HG02678 (cell line): ENCODE measurements around the gene NR2E1.

Source experiments
- ATAC-seq: cut with Tn5 transposase; IDR thresholded peaks from one replicate; pipeline ENCODE4 v1.9.1; 2021; ENCODE audit warnings: mild to moderate bottlenecking, moderate library complexity; ENCODE audit not compliant: unreplicated experiment

The NR2E1 gene

DNA sequence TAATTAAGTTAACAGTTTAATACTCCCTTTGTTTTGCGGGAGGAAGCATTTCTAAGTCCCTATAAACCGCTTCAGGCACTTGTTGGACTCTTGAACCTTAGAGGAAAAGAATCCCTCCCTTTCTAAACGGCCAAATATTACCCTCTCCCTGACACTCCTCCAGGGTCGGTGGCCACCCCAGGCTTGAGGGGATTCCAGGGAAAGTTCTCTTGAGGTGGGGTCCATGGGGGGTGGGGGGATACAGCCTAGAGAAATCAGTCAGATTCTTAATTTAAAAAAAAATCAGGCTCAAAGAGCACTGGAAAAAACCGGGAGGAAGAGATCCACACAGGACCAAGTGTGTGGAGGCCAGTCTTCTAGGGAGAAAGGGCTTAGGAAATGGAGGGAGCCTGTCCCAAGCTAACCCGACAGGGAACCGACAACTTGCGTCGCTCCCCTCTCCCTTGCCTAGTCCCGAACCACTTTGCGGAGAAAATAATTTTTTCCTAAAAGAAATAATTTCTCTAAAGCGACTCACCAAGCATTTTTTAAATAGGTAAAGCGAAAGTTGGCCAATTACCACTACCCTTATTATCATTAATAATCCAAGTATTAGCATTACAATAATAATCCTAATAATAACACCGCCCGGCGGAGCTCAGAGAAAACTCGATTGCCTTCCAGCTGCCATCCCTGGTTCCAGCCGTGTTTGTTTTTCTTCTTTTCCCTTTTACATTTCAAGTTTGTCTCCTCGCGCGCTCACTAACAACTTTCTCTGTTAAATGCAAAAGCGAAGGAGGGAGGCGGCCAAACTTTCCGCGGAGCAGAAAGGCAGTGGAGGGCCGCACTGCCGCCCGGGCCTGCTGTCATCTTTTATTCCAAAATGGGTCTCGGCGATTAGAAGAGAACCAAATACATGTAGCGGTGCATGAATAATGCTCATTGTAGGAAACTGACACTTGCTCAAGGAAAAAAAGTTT, 4.8 kb downstream of the NR2E1 start:
- no peak for ATAC-seq

DNA sequence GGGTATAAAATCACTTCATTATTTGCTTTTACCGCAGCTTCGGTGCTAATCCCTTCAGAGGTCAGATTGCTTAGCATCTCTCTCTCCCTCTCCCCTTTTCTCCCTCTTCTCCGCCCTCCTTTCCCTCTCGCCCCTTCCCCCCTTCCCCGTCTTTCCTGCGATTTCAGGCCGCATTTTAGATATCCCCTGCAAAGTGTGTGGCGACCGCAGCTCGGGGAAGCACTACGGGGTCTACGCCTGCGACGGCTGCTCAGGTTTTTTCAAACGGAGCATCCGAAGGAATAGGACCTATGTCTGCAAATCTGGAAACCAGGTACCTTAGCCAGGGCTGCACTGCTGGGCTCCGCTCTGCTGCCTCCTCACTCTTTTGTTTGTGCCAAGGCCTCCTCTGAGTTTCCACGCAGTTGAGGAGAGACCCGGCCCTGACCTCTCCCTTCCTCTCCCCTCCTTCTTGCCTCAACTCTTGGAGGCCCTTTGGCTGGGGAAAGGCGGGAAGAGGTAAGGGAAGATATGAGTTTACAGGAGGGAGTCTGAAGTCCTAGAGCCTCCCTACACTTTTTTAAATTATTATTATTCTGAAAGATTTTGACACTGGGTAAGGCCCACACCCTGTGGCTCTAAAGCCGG, 5.6 kb downstream of the NR2E1 start:
- ATAC-seq: no peak

DNA sequence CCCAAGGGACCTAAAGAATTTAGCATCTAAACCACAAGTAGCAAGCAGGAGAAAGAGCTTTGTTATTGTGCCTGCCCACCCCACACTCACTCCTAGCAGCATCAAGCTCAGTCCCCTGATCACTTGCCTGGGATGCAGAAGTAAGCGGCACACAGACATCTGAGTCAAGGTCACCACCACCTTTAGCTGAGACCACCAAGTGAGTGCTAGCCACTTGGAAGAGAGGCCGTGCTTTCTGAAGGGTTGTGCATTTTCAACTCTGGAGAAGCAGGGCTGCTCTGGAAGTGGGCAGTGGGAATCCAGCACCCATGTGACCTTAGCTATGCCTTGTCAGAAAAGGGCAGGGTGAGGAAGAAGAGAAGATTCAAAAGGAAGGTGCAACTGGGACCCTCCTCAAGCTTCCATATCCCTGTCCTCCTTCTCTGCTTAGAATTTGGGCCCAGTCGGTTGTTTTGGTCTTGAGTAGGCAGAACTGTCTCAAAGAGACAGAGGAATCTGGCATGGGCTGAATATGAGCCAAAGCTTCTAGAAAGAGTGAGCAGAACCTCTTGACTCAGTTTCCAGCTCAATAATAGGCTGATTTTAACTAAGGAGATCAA, 6.2 kb downstream of the NR2E1 start:
- no peak for ATAC-seq

- ATAC-seq: no peak
These were observed 8.8 kb downstream of the NR2E1 start for GRCh38 chr6:108174371-108175175.

- ATAC-seq: no peak
These were observed 9.4 kb downstream of the NR2E1 start for GRCh38 chr6:108175176-108175591.

DNA sequence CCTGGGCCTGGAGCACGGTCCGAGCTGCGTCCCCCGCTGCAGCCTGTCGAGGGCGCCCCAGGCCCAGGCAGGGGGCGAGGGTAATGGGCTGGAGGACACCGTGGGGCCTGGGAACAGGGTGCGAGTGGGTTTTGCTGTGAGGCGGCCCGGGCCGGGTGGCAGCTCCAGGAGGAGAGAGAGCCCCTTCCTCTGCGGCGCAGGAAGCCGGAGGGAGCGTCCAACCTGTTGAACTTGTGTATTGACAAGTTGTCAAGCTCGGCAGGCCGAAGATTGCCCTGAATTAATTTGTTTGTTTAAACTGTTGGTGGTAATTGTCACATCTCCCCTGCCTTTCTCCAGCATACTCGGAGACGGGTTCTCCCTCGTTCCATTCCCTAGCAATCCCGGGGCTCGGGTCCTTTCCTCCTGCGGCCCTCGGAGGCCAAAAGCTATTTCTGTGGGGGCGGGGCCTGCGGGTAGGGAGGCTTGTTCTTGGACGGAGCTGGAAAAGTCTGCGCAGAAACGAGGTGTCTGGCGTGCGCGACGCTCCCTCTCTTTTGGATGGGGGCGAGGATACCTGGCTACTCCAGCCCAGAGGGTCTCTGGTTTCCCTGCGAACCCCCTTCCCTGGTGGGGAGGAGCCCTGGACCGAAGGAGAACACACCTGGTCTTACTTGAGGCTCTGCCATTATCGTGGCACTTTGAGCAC, 9.9 kb downstream of the NR2E1 start:
- no peak for ATAC-seq

DNA sequence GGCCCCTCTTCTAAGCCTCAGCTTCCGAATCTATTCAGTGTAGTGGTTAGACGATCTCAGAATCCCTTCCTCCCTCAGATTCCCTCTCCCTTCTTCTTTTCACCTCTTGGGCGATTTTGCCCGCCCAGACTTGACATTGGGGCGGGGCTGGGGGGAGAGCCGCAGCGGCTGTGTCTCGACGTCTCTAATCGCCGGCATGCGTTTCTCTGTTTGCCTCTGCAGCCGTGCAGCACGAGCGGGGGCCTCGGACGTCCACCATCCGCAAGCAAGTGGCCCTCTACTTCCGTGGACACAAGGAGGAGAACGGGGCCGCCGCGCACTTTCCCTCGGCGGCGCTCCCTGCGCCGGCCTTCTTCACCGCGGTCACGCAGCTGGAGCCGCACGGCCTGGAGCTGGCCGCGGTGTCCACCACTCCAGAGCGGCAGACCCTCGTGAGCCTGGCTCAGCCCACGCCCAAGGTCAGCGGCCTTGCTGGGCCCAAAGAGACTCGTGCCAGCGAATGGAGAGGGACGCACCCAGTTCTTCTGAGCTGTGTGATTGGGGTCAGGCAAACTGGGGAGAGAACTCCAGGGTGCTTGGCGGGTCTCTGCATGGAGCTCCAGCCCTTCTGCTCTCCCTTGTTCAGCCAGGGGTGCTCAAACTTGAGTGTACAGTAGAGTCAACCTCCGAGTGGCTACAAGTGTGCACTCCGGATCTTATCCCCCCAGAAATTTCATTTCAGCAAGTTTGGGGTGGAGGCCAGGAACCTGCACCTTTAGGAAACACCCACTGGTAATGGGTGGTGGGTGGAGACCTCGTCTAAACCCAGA, 10.7 kb downstream of the NR2E1 start:
- no peak for ATAC-seq

DNA sequence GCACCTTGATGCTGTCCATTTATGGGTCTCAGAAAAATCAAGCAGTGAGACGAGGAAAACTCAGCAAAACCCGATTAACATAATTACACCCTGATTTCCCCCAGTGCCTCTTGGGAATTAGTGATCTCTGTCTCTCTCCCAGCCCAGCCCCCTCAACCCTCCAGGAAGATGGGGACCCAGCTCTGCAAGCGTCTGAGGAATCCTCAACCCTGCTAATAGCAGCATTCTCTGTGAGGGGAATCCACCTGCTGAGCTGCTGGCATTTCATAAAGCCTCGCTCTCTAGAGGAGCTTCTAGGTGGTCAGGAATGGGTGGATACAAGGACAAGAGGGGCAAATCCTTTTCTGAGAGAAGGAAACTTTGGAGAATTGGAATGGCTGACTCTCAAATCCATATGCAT, 13.9 kb downstream of the NR2E1 start:
- ATAC-seq: no peak

DNA sequence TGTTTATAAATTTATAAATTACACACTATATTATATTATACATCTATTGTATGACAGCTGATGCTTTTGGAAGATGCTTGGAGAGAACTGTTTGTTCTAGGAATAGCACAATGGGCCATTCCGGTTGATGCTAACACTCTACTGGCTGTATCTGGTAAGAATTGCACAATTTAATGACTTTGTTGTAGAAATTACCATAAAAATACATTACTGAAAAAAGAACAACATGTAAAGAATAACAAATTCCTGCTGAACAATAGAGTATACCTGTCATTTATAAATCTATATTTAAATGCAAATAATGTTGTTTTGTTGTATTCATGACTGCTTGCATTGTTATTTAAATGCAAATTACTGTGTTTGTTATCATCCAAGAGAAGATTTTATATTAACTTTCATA, 14.4 kb downstream of the NR2E1 start:
- ATAC-seq: no peak

GRCh38 chr6:108180776-108181175, 15.0 kb downstream of the NR2E1 start:
- no peak for ATAC-seq

GRCh38 chr6:108186226-108186625, 20.4 kb downstream of the NR2E1 start:
- no peak for ATAC-seq

GRCh38 chr6:108187519-108187918, 21.7 kb downstream of the NR2E1 start:
- ATAC-seq: no peak

GRCh38 chr6:108193131-108193530, 27.3 kb downstream of the NR2E1 start:
- ATAC-seq: no peak

- no peak for ATAC-seq
These were observed 28.0 kb downstream of the NR2E1 start for GRCh38 chr6:108193835-108194234.

DNA sequence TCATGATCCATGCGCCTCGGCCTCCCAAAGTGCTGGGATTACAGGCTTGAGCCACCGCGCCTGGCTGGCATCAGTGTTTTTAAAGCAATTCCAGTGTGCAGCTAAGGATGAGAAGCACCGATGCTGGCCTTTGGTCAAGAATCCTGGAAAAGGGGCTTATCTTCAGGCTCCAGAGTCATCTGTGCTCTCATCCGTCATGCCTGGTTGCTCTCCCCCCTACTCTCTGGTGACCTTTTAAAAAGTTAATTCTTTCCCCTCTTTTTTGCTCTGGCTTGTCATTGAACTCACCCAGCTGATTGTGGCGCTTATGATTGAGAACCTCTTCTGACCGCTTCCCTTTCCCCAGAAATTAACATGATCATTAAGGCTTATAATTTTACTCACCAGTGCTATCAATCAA, 28.7 kb downstream of the NR2E1 start:
- ATAC-seq: no peak

GRCh38 chr6:108195209-108195608, 29.4 kb downstream of the NR2E1 start:
- no peak for ATAC-seq

GRCh38 chr6:108198761-108199498, 33.1 kb downstream of the NR2E1 start:
- no peak for ATAC-seq

DNA sequence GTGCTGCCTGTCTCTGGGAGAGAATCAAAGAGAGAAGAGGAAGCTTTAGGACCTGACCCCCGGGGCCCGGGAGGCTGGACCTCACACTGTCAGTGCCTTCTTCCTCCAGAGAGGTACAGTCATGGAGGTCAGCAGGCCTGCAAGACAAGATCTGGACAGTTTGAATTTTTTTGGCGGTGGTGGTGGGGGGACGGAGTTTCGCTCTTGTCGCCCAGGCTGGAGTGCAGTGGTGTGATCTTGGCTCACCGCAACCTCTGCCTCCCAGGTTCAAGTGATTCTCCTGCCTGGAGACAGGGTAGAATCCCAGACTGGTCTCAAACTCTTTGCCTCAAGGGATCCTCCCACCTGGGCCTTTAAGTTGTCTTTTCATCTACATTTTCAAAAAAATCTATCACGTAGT, 34.4 kb downstream of the NR2E1 start:
- ATAC-seq: no peak

DNA sequence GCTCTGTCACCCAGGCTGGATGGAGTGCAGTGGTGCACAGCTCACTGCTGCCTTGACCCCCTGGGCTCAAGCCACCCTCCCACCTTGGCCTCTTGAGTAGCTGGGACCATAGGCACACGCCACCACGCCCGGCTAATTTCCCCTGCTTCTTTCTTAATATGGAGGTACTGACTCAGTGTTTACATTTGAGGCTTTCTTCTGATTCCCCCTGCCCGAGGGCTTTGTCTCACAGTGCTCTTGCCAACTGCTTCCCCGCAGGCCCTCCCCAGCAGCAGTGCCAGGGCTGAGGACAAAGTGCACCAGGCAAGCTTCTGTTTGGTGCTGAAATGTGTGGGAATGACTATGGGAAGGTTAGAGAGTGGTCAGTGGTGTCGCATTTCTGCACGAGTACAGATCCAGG, 34.8 kb downstream of the NR2E1 start:
- ATAC-seq: no peak
